ENCODE results near the gene CHST15. TPM values are rescaled to one million over a fixed set of nuclear protein-coding genes. Genes with fewer than 3 reads are reported as not detected.
"Not testable (repeated sequence)": the region's sequence is repeated elsewhere in the genome, so short reads cannot be mapped to it uniquely, and the experiment has no call there.

Gene CHST15
- total RNA-seq, 2 donors from 2014 or later = 0.95 TPM; not detected in 1

DNA sequence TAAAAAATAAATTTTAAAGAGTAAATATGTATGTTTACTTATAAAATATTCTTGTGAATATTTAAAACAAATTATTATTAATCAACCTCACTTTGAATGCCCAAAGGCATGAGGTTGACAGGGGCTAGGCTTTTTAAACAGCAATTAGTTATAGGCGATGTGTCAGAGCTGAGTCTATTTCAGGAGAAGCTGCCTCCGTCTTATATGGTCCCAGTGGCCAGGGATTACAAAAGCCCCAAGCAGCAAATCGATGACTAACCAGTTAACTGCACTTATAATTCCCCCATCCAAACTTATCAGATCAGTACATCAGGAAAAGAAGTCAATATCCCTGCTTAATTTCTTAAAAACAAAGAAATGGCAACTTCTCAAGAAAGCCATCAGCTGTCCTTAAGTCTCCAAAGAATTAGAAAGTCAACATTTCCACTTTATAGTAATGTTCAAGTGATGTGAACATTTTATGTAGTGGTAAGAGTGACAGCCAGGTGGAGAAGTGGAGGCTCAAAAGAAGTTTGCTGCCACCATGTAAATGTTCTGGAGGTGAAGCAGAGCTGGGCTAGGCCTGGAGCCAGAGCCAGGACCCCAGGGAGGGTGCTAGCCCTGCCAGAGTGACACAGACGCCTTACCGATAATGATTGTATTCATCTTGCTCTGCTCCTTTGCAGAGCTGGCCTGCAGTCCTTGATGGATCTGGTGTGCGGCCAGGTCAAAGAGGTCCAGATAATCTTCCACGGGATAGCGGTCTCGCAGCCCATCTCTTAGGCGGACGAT, 51.5 kb downstream of the CHST15 start:
- Mint-ChIP-seq H3K27ac (no peak overlapping the region), H3K36me3 (no peaks in the 10 kb centered on the region), H3K4me3 (no peak overlapping the region), H3K9me3 (no peaks in the 10 kb centered on the region), H3K27me3 (peaks cover 10 to 16% of the 10 kb centered on the region in 2 donors), H3K4me1 (ENCODE audit: low read depth in 2 of 2) (no peaks in the 10 kb centered on the region)
- no peak for ATAC-seq
- no peak for DNase-seq (ENCODE audit: low spot score)

DNA sequence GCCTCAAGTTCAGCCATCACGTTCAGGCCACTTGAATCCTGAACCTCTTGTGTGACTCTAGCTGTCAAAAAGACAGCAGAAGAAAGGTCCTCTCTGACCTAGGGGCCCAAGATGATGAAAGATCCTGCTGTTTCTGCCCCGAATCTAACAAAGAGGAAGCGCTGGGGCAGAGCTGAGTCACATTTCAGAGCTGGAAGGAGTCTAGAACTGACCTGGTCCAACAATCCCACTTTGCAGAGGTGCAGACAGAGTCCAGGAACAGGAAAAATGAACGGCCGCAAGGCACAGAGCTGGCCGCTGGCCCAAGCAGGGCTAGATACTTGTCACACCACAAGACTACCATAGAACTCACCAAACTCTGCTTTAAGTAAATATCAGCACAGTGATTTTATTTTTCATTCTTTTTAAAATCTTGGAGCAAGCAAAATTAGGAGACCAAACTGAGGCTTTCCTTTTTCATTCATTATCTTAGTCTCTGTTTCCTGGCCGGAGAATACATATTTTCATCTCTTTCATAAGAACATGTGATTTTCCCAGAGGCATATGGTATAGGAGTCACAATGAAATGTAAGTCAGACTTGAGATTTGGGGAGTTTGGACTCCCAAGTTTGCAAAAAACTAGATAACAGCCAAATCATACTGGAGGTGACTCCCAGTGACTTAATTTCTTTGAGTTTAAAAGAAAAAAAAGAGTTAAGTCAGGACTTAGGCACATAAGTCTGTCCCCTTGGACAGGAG, 52.8 kb downstream of the CHST15 start:
- H3K27ac Mint-ChIP-seq = no peak overlapping the region
- no peak for DNase-seq (ENCODE audit: low spot score)
- H3K4me3 Mint-ChIP-seq = no peak overlapping the region

DNA sequence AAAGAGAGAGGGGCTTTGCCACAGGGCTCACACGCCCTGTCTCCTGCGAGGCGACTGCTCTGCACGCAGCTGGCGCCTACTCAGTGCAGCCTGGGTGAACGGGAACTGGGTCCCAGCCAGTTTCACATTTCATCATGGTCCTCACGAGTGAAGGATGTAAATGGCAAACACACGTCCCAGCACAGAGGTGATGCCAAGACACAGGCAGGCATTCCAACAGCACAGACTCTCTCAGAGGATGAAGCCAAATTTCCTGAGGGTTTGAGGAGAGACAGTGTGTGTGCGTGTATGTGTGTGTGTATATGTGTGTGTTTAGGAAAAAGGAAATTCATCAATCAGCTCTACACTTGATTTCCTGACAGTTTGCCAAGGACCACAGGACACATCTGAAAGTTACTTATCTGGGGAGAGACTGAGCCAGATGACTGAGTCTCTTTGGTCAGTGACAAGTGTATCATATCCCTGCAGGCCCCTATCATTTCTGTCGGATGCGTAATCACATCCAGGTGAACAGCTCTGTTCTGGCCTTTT, 53.9 kb downstream of the CHST15 start:
- H3K36me3 Mint-ChIP-seq = no peaks in the 10 kb centered on the region
- DNase-seq (ENCODE audit: low spot score) (no peak), ATAC-seq (peak in 1 of 2 donors; percentile 33)
- peaks cover 10 to 16% of the 10 kb centered on the region in 2 donors for H3K27me3 Mint-ChIP-seq
- no peak overlapping the region for H3K27ac Mint-ChIP-seq
- no peaks in the 10 kb centered on the region for H3K9me3 Mint-ChIP-seq
- peaks cover 6 to 10% of the 10 kb centered on the region in 2 donors for H3K4me1 Mint-ChIP-seq (ENCODE audit: low read depth in 2 of 2)
- H3K4me3 Mint-ChIP-seq = no peak overlapping the region

More for the DNA sequence above, 52.8 kb downstream of the CHST15 start:
- no peak for ATAC-seq
- Mint-ChIP-seq H3K4me1 (ENCODE audit: low read depth in 2 of 2) (peaks cover 3 to 6% of the 10 kb centered on the region in 2 donors), H3K36me3 (no peaks in the 10 kb centered on the region), H3K9me3 (no peaks in the 10 kb centered on the region), H3K27me3 (peaks cover 12 to 16% of the 10 kb centered on the region in 2 donors)

DNA sequence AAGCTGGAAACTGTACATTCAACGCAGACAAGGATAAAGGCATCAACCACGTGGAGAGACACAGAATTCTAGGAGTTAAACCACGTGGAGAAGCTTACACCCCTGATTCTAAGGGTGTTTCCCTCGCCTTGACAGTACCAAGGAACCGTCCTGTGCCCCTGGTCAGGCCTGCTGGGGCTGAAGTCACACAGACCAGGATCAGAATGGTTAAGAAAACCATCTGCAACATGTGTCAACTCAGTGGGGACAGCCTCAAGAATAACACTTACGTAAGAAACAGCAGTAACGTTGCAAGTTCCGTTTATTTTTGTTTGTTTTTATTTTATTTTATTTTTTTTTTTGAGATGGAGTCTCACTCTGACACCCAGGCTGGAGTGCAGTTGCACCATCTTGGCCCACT, 55.6 kb downstream of the CHST15 start:
- DNase-seq (ENCODE audit: low spot score) = no peak
- Mint-ChIP-seq H3K27ac (no peak overlapping the region), H3K36me3 (no peaks in the 10 kb centered on the region), H3K4me1 (ENCODE audit: low read depth in 2 of 2) (peaks cover 6 to 10% of the 10 kb centered on the region in 2 donors), H3K4me3 (no peak overlapping the region), H3K9me3 (no peaks in the 10 kb centered on the region), H3K27me3 (peaks cover 8% of the 10 kb centered on the region in 2 donors)
- ATAC-seq = no peak

DNA sequence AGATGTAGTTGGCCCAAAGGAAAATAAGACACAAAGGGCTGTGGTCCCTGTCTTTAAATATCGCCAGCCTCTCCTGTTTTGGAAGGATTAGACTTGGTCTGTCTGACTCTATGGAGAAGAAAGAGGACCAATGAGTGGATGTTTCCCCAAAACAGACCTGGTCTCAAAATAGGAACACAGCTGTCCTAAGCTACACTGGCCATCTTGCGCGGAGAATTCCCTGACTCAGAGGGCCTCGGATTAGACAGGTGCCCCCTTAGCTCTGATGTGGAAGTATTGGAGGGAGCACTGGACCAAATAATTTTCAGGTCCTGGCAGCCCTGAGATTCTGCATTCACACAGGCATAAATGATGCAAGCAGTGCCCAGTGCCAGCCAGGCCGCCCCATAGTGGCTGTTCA, 56.1 kb downstream of the CHST15 start:
- Mint-ChIP-seq H3K27ac (no peak overlapping the region), H3K27me3 (peaks cover 4 to 7% of the 10 kb centered on the region in 2 donors), H3K36me3 (no peaks in the 10 kb centered on the region), H3K4me3 (no peak overlapping the region), H3K4me1 (ENCODE audit: low read depth in 2 of 2) (peaks cover 6 to 10% of the 10 kb centered on the region in 2 donors), H3K9me3 (no peaks in the 10 kb centered on the region)
- ATAC-seq (no peak), DNase-seq (ENCODE audit: low spot score) (no peak)

DNA sequence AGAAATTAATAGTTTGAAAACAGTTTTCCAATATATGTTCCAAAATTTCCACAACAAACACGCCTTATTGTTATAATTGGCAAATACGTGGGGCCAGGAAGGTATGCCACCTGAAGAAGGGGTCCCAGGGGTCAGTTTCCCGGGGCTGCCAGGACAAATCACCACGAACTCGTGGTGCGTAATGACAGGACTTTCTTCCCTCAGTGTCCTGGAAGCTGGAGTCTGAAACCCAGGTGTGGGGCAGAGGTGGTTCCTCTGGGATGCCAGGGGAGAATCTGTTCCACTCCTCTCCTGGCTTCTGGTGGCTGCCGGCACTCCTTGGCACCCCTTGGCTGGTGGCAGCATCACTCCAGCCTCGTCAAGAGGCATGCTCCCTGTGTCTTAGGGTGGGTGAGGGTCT, 56.7 kb downstream of the CHST15 start:
- Mint-ChIP-seq H3K27ac (no peak overlapping the region), H3K9me3 (no peaks in the 10 kb centered on the region), H3K36me3 (no peaks in the 10 kb centered on the region), H3K27me3 (peaks cover 0 to 5% of the 10 kb centered on the region in 2 donors), H3K4me3 (no peak overlapping the region), H3K4me1 (ENCODE audit: low read depth in 2 of 2) (peaks cover 6 to 10% of the 10 kb centered on the region in 2 donors)
- ATAC-seq = no peak
- DNase-seq (ENCODE audit: low spot score) = no peak

DNA sequence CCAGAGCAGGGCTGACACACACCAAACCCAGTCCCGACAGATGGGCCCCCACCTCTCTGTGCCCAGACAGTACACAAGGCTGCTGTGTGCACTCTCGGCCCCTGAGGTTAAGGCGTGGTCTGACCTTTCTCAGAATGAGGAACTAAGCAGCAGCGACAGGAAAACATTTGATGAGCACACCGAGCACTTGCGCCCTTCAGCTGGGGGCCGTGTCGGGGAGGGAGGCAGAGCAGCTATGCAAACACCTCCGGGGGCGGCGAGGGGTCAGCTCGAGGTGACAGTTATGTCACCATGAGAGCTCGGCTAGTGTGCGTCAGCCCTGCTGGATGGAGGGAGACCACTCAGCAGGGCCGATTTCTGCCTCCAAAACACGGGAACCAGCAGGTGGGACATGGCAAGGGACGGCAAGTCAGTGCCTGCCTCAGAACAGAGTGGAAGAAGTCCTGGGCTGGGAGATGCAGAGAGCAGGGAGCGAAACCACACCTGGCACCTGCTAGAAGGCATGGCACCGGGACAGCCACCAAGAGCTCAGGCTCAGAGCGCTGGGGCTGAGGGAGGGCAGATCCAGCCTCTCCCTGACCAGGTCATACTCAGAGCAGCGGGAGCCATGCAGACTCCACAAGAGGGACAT, 57.4 kb downstream of the CHST15 start:
- Mint-ChIP-seq H3K4me1 (ENCODE audit: low read depth in 2 of 2) (peaks cover 6 to 10% of the 10 kb centered on the region in 2 donors), H3K27me3 (peaks cover 0 to 7% of the 10 kb centered on the region in 2 donors), H3K9me3 (no peaks in the 10 kb centered on the region), H3K27ac (peak overlapping the region in 1 of 2 donors; percentile 56), H3K36me3 (no peaks in the 10 kb centered on the region), H3K4me3 (peak overlapping the region; percentile 15)
- no peak for DNase-seq (ENCODE audit: low spot score)
- peak; percentile 61 to 76 for ATAC-seq

DNA sequence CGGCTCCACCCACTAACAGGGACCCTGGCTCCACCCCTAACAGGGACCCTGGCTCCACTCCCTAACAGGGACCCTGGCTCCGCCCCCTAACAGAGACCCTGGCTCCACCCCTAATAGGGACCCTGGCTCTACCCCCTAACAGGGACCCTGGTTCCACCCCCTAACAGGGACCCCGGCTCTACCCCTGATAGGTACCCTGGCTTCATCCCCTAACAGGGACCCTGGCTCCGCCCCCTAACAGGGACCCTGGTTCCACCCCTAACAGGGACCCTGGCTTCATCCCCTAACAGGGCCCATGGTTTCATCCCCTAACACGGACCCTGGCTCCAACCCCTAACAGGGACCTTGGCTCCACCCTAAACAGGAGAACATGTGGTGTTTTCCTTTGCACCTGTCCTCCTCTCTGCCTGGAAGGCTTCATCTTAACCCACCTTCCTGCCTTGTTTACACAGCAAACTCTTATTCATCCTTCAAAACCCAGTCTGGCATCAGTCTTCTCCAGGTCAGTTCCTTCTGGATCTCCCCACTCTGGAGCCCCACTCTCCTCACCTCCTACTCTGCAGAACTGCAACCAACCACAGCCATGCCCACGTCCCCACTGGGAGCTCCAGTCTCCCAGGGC, 58.0 kb downstream of the CHST15 start:
- no peaks in the 10 kb centered on the region for H3K36me3 Mint-ChIP-seq
- H3K27me3 Mint-ChIP-seq = peaks cover 0 to 8% of the 10 kb centered on the region in 2 donors
- peaks cover 6 to 10% of the 10 kb centered on the region in 2 donors for H3K4me1 Mint-ChIP-seq (ENCODE audit: low read depth in 2 of 2)
- H3K9me3 Mint-ChIP-seq = no peaks in the 10 kb centered on the region
- ATAC-seq (no peak), DNase-seq (ENCODE audit: low spot score) (no peak)
- peak overlapping the region; percentile 15 for H3K4me3 Mint-ChIP-seq
- H3K27ac Mint-ChIP-seq = peak overlapping the region in 1 of 2 donors; percentile 56

DNA sequence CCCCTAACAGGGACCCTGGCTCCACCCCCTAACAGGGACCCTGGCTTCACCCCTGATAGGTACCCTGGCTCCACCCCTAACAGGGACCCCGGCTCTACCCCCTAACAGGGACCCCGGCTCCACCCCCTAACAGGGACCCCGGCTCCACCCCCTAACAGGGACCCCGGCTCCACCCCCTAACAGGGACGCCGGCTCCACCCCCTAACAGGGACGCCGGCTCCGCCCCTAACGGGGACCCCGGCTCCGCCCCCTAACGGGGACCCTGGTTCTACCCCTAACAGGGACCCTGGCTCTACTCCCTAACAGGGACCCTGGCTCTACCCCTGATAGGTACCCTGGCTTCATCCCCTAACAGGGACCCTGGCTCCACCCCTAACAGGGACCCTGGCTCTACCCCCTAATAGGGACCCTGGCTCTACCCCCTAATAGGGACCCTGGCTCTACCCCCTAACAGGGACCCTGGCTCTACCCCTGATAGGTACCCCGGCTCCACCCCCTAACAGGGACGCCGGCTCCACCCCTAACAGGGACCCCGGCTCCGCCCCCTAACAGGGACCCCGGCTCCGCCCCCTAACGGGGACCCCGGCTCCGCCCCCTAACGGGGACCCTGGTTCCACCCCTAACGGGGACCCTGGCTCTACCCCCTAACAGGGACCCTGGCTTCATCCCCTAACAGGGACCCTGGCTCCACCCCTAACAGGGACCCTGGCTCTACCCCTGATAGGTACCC, 58.7 kb downstream of the CHST15 start:
- H3K36me3 Mint-ChIP-seq; H3K27ac Mint-ChIP-seq; H3K27me3 Mint-ChIP-seq; H3K4me3 Mint-ChIP-seq; H3K9me3 Mint-ChIP-seq; ATAC-seq; DNase-seq (ENCODE audit: low spot score); H3K4me1 Mint-ChIP-seq (ENCODE audit: low read depth in 2 of 2): not testable (repeated sequence)

DNA sequence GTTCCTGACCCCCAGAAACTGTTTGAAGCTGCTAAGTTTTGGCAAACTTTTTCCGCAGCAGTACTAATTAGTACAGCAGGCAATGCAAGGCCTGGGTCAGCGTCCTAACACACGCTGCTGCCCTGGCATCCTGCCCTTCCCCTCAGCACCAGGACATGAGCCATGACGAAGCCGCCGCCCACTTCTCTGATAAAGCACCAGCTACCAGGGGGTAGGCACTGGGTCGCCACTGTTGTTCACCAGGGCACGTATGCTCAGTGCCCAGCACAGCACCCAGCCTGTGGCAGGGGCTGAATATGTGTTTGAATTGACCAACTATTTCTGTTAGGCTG, 59.5 kb downstream of the CHST15 start:
- Mint-ChIP-seq H3K4me1 (ENCODE audit: low read depth in 2 of 2) (peaks cover 6 to 10% of the 10 kb centered on the region in 2 donors), H3K27me3 (peaks cover 0 to 8% of the 10 kb centered on the region in 2 donors), H3K4me3 (no peak overlapping the region), H3K9me3 (no peaks in the 10 kb centered on the region), H3K27ac (no peak overlapping the region), H3K36me3 (no peaks in the 10 kb centered on the region)
- no peak for ATAC-seq
- no peak for DNase-seq (ENCODE audit: low spot score)

DNA sequence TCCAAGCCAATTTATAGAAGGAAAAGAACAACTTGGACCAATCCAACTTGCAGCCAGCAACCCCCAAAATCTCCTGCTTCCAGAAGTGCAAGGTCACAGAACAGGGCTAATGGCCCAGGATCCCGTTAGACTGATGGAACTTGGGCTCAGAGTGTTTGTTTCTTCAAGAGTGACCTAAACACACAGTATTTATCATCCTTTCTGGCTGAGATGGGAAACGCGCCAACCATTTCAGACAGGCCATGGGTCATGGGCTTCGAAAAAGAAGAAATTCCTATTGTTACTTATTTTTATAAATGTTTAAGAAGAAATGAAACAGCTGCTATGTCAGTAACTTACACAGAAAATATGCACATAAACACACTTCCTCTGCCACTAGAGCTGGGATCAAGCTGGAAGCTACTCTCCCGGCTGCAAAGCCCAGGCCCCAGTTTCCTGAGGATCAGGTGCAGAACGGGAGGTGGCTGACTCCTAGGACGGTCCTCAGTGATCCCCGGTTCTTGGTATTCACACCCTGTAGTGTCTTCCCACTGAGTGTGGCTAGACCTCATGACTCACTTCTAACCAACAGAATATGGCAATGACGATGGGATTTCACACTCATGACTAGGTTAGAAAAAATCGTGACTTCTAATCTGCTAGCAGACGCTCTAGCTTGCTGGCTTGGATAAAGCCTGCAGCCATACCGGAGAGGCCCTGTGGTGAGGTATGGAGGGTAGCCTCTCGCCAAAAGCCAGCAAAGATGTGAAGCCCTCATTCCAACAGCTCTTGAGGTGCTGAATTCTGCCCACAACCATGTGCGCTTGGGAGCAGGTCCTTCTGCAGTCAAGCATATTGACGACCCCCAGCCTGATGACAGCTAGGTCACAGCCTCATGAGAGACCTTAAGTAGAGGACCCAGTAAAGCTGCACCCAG, 60.2 kb downstream of the CHST15 start:
- ATAC-seq = peak in 1 of 2 donors; percentile 54
- Mint-ChIP-seq H3K27me3 (peaks cover 0 to 8% of the 10 kb centered on the region in 2 donors), H3K27ac (no peak overlapping the region), H3K4me1 (ENCODE audit: low read depth in 2 of 2) (peaks cover 6 to 10% of the 10 kb centered on the region in 2 donors), H3K4me3 (no peak overlapping the region), H3K36me3 (no peaks in the 10 kb centered on the region), H3K9me3 (no peaks in the 10 kb centered on the region)
- no peak for DNase-seq (ENCODE audit: low spot score)

Data from natural killer cell treated with Interleukin-12 subunit alpha and Interleukin-12 subunit beta and Interleukin-15 and Interleukin-18, amount 100 ng/mL, for 72 hours (primary cell).